Gastrocnemius medialis (tissue), 4 donors: Measurements from ENCODE around the gene ZNF345. TPM values are rescaled to one million over a fixed set of nuclear protein-coding genes. Genes with fewer than 3 reads are reported as not detected.

Source experiments
- ATAC-seq, 2 donors: fragments of 150-250 bp; one replicate each; pipeline ENCODE4 v1.9.1; 2016
- DNase-seq, 2 donors: peaks; one replicate each; pipeline ENCODE4 v3.0.0-alpha.2; 2019
- H3K27ac ChIP-seq, 4 donors: fragments of 200-600 bp; sonication (generic); 1 replicate in 1 of 4; 2 replicates in 3 of 4; pipeline ENCODE4 v1.5.1; 2016 to 2018; ENCODE audit warnings: mild to moderate bottlenecking in 2 of 4, moderate library complexity in 1 of 4
- H3K27me3 ChIP-seq, 3 donors: fragments of 200-600 bp; sonication (generic) in 2 of 3; 1 replicate in 1 of 3; 2 replicates in 2 of 3; pipeline versions ENCODE4 v1.5.1 to v1.6.0; 2016 to 2019; ENCODE audit warnings: mild to moderate bottlenecking in 1 of 3, moderate library complexity in 1 of 3
- H3K36me3 ChIP-seq, 2 donors: fragments of 200-600 bp; sonication (generic) in 1 of 2; one replicate each; pipeline ENCODE4 v1.5.1; 2017 to 2018
- H3K4me1 ChIP-seq, 2 donors: fragments of 200-600 bp; sonication (generic) in 1 of 2; one replicate each; pipeline ENCODE4 v1.5.1; 2016 to 2017; ENCODE audit warnings: mild to moderate bottlenecking in 2 of 2
- H3K4me3 ChIP-seq, 4 donors: fragments of 200-600 bp; sonication (generic) in 3 of 4; 1 replicate in 1 of 4; 2 replicates in 3 of 4; pipeline ENCODE4 v1.5.1; 2016 to 2019; ENCODE audit warnings: mild to moderate bottlenecking in 2 of 4
- H3K9me3 ChIP-seq, 3 donors: fragments of 200-600 bp; sonication (generic) in 2 of 3; 1 replicate in 1 of 3; 2 replicates in 2 of 3; pipeline ENCODE4 v1.5.1; 2016 to 2019
- POLR2A ChIP-seq, 2 donors: fragments of 450-650 bp; IDR thresholded peaks; one replicate each; pipeline ENCODE4 v1.6.1; 2017; ENCODE audit warnings: antibody characterized with exemption in 2 of 2, mild to moderate bottlenecking in 2 of 2, moderate library complexity in 2 of 2
- in situ Hi-C, 4 donors: fragments of 200-750 bp; cut with MboI; loops; one replicate each; pipeline versions ENCODE4 v1.15.0 to v1.8.0; 2017; ENCODE audit warnings: low sequenced_read_pairs in 4 of 4
- intact Hi-C: fragments of 100-400 bp; cut with DNase I; formaldehyde crosslinking; loops from one replicate; pipeline ENCODE4 v1.15.1; 2023; ENCODE audit warnings: low total_unique reads
- total RNA-seq, 4 donors: library from RNA; depleted of rRNA; stranded (reverse); fragments of >200 nt; gene quantifications; one replicate each; pipeline versions ENCODE4 v1.1.0 to v1.2.3, GENCODE V29; 2016
- TF ChIP-seq, protein P1 (sequence below), 5 experiments: fragments of 450-650 bp in 3 of 5; fragments of 200-600 bp in 2 of 5; sonication (generic) in 2 of 5; IDR thresholded peaks in 4 of 5; conservative IDR thresholded peaks in 1 of 5; 1 replicate in 4 of 5; 2 replicates in 1 of 5; pipeline ENCODE4 v1.5.1; 2016 to 2019; ENCODE audit warnings: antibody characterized with exemption in 5 of 5, mild to moderate bottlenecking in 3 of 5, moderate library complexity in 3 of 5

ZNF345 gene
- total RNA-seq, 4 donors from 2014 or later: 0.36 to 3.9 (median 0.51) TPM

DNA sequence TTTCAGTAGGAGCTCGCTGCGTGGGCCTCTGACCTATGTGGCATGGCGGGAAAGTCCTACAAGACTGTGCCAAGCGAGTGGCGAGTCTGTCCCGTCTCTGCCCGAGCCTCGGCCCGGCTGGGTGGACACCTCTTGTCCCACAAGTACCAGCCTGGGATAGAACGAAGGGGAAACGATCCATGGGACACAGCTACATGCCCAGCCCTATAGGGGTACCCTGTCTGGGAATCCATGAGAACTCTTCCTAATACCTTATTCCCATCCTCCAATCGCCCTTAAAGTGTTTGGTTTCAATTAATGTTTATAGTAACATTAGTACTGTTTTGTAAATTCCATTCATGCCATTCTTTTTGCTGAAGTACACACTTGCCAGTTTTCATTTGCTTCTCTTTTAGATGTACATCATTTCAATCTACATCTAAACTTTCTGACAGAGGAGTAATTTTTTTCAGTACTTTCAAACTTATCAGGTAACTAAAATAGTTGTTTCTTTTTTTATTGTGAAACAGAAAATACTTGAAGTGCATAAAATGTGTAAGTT is 11.8 kb upstream of the ZNF345 start:
- Histone ChIP-seq H3K9me3 (peaks cover 0 to 36% (median 3%) of the 10 kb centered on the region in 3 donors), H3K27ac (peak overlapping the region; percentile 74 to 90 (median 86)), H3K4me1 (peaks cover 8 to 9% of the 10 kb centered on the region in 2 donors), H3K36me3 (peaks cover 0 to 54% of the 10 kb centered on the region in 2 donors), H3K27me3 (no peaks in the 10 kb centered on the region), H3K4me3 (peak overlapping the region; percentile 68 to 87 (median 79))
- ATAC-seq: no peak
- TF ChIP-seq, protein P1, sequence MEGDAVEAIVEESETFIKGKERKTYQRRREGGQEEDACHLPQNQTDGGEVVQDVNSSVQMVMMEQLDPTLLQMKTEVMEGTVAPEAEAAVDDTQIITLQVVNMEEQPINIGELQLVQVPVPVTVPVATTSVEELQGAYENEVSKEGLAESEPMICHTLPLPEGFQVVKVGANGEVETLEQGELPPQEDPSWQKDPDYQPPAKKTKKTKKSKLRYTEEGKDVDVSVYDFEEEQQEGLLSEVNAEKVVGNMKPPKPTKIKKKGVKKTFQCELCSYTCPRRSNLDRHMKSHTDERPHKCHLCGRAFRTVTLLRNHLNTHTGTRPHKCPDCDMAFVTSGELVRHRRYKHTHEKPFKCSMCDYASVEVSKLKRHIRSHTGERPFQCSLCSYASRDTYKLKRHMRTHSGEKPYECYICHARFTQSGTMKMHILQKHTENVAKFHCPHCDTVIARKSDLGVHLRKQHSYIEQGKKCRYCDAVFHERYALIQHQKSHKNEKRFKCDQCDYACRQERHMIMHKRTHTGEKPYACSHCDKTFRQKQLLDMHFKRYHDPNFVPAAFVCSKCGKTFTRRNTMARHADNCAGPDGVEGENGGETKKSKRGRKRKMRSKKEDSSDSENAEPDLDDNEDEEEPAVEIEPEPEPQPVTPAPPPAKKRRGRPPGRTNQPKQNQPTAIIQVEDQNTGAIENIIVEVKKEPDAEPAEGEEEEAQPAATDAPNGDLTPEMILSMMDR (IDR thresholded peaks at IDR 0.05 in 4 of 5, conservative IDR thresholded peaks at IDR 0.05 in 1 of 5): no peak
- TF ChIP-seq POLR2A (IDR thresholded peaks at IDR 0.05): no peak
- DNase-seq: no peak
- intact Hi-C loops: loop anchor here (1.0 to 5.0 kb wide), 6 partner anchors 11 to 628 kb away; partner anchors contain the start of genes ZNF260, ZNF345, ZNF529 and ZNF567
- in situ Hi-C loops: loop anchor here in 1 of 4 donors (10.0 kb wide), 1 partner anchor 626 kb away; the partner anchor contains the start of genes ZNF569 and ZNF570

DNA sequence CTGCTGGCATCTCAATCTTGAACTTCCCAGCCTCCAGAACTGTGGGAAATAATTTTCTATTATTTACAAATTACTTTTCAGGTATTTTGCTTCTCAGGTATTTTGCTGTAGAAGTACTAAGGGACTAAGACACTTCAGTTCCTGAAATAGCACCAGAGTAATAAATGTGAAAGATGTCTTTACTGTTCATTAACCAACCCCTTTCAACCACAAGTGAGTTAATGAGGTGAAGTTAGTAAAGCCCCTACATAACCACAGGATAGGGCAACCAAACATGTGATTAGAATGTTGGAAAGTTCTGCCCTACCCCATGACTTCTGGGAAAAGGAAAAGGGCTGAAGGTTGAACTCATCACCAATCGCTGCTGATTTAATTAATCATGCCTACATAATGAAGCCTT is 2.7 kb upstream of the ZNF345 start:
- Histone ChIP-seq H3K36me3 (peaks cover 0 to 41% of the 10 kb centered on the region in 2 donors), H3K4me1 (peaks cover 11 to 14% of the 10 kb centered on the region in 2 donors), H3K4me3 (no peak overlapping the region), H3K27me3 (no peaks in the 10 kb centered on the region), H3K27ac (peak overlapping the region in 2 of 4 donors; percentile 94 to 95), H3K9me3 (peaks cover 0 to 4% (median 0%) of the 10 kb centered on the region in 3 donors)
- ATAC-seq (no peak), DNase-seq (no peak)
- intact Hi-C loops: no loop called here
- in situ Hi-C loops: no loop called here
- TF ChIP-seq, protein P1 (IDR thresholded peaks at IDR 0.05 in 4 of 5, conservative IDR thresholded peaks at IDR 0.05 in 1 of 5): no peak
- TF ChIP-seq POLR2A (IDR thresholded peaks at IDR 0.05): no peak

DNA sequence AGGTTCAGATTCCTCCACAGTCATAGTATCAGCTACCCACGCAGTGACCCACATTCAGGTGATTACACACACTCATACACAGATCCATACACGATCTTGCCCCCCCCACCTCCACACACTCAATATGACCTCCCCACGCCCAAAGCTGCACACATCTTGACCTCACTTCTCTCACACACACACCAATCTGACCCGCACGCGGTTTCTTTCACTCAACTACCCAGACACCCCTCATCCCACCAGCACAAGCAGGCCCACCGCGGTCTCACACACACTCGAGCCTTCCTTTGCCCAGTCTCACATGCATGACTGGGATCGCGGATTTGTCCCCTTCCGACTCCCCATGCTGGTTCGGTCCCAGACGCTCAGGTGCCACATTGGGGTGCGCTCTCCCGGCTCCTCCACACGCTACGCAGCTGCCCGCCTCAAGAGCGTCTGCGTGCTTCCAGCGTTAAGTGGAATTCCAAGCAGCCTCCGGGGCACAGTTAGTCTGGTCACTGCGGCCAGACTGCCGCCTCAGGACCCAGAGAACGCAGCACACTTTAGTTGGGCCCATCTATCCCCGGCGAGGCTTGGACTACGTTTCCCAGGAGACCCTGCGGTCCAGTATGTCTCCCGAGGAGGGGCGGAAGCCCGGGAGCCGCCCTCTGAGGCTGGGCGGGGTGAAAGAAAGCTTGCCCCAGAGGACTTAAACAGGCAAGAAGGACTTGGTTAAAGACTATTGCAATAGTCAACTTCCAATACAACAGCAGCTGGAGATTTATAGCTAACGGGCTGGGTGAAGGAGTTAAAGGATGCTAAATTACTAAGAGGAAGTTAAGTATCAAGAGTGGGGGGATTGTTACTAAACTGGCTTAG is 746 bp upstream of the ZNF345 start:
- Histone ChIP-seq H3K4me3 (peak overlapping the region; percentile 87 to 95 (median 92)), H3K4me1 (peaks cover 11 to 14% of the 10 kb centered on the region in 2 donors), H3K27me3 (no peaks in the 10 kb centered on the region), H3K9me3 (peaks cover 0 to 4% (median 0%) of the 10 kb centered on the region in 3 donors), H3K36me3 (peaks cover 0 to 40% of the 10 kb centered on the region in 2 donors), H3K27ac (peak overlapping the region; percentile 87 to 98 (median 94))
- TF ChIP-seq POLR2A (IDR thresholded peaks at IDR 0.05): no peak
- TF ChIP-seq, protein P1 (IDR thresholded peaks at IDR 0.05 in 4 of 5, conservative IDR thresholded peaks at IDR 0.05 in 1 of 5): no peak
- in situ Hi-C loops (no loop called here), intact Hi-C loops (loop anchor here (1.0 to 10.0 kb wide), 13 partner anchors 12 to 745 kb away; partner anchors contain the start of genes ZNF260, ZNF383, ZNF420 and ZNF461)
- ATAC-seq (peak; percentile 96 to 97), DNase-seq (peak; percentile 85 to 87)

DNA sequence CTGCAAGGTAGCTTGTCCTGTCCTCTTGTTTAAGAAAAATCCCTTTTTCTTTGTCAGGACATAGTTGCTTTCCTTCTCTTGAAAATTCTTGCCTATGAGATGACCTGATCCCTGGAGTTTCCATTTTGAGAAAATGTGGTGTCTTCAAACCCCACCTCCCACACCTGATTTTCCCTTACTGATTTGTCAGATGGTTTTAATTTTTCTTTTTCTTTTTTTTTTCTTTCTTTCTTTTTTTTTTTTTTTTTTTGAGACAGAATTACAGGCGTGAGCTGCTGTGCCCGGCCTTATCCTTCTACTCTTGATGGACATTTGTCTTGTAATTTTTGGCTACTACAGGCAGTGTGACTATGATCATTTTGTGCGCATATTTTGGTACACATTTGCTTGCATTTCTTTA is 1.2 kb downstream of the ZNF345 start:
- Histone ChIP-seq H3K27ac (no peak overlapping the region), H3K9me3 (peaks cover 0 to 17% (median 0%) of the 10 kb centered on the region in 3 donors), H3K27me3 (no peaks in the 10 kb centered on the region), H3K4me1 (peaks cover 11 to 14% of the 10 kb centered on the region in 2 donors), H3K4me3 (peak overlapping the region in 2 of 4 donors; percentile 94 to 95), H3K36me3 (peaks cover 0 to 50% of the 10 kb centered on the region in 2 donors)
- ATAC-seq: no peak
- in situ Hi-C loops: no loop called here
- intact Hi-C loops: loop anchor here (2.0 to 10.0 kb wide), 5 partner anchors 185 to 743 kb away; partner anchors contain the start of genes ZNF260, ZNF383, ZNF461 and ZNF529
- TF ChIP-seq, protein P1 (IDR thresholded peaks at IDR 0.05 in 4 of 5, conservative IDR thresholded peaks at IDR 0.05 in 1 of 5): no peak
- no peak for TF ChIP-seq POLR2A (IDR thresholded peaks at IDR 0.05)
- DNase-seq: no peak
